GM23338 (cell line): Measurements from ENCODE around the gene MADCAM1.

ENCODE experiments used
- CTCF ChIP-seq, 2 experiments: fragments of 200-600 bp in 1 of 2; sonication (generic) in 1 of 2; conservative IDR thresholded peaks; 2 replicates each; pipeline versions ENCODE4 v1.5.1 to v1.6.1; 2016 to 2017; ENCODE audit warnings: antibody characterized with exemption in 2 of 2, low read depth in 2 of 2, mild to moderate bottlenecking in 2 of 2, moderate library complexity in 1 of 2
- EZH2 ChIP-seq: fragments of 200-600 bp; sonication (generic); IDR thresholded peaks from one replicate; pipeline ENCODE4 v1.8.0; 2017; ENCODE audit warnings: antibody characterized with exemption, mild to moderate bottlenecking, low read depth; ENCODE audit not compliant: unreplicated experiment
- EZH2phosphoT487 ChIP-seq: fragments of 200-600 bp; sonication (generic); IDR thresholded peaks from one replicate; pipeline ENCODE4 v1.8.1; 2018; ENCODE audit warnings: antibody characterized with exemption; ENCODE audit not compliant: unreplicated experiment
- JUNB ChIP-seq: IDR thresholded peaks from one replicate; pipeline ENCODE4 v1.6.1; 2016; ENCODE audit warnings: antibody characterized with exemption; ENCODE audit not compliant: unreplicated experiment
- NANOG ChIP-seq: IDR thresholded peaks from 2 replicates; pipeline ENCODE4 v1.6.1; 2016; ENCODE audit warnings: antibody characterized with exemption, borderline replicate concordance
- POLR2AphosphoS5 ChIP-seq: IDR thresholded peaks from 2 replicates; pipeline ENCODE4 v1.6.1; 2016; ENCODE audit warnings: antibody characterized with exemption, low read depth
- REST ChIP-seq: IDR thresholded peaks from one replicate; pipeline ENCODE4 v1.6.1; 2018; ENCODE audit warnings: antibody characterized with exemption; ENCODE audit not compliant: unreplicated experiment

- TF ChIP-seq REST (no peak), EZH2phosphoT487 (no peak), CTCF (conservative IDR thresholded peaks at IDR 0.05; ENCODE audit: low read depth in 2 of 2) (no peak), EZH2 (no peak), POLR2AphosphoS5 (no peak), JUNB (no peak), NANOG (no peak)
Measured at GRCh38 chr19:467554-467953, 28.7 kb upstream of the MADCAM1 start.
